Myocyte (in vitro differentiated cells): ENCODE results near the gene PSMD6. TPM values are rescaled to one million over a fixed set of nuclear protein-coding genes. Genes with fewer than 3 reads are reported as not detected.

Experiments used
- total RNA-seq: library from RNA; depleted of rRNA; stranded (reverse); fragments of >200 nt; gene quantifications from 2 replicates; pipeline ENCODE4 v1.2.3, GENCODE V29; 2014

PSMD6 gene
- total RNA-seq, 1 donor from 2014 or later, result 112 TPM

Other genes starting within 250 kb of the PSMD6 start
- not detected in 2 replicates for gene C3orf49, start 204.2 kb downstream of the PSMD6 start, total RNA-seq
- 57.0 and 57.7 TPM in 2 replicates for gene THOC7, start 159.7 kb downstream of the PSMD6 start, total RNA-seq
- 6.9 and 8.7 TPM in 2 replicates for gene ATXN7, start 159.6 kb downstream of the PSMD6 start, total RNA-seq
- gene SCAANT1, start 111.1 kb downstream of the PSMD6 start, total RNA-seq, result not detected in 2 replicates
- 14.6 and 20.2 TPM in 2 replicates for gene PRICKLE2, start 202.0 kb upstream of the PSMD6 start, total RNA-seq